Bone marrow (tissue), 2 donors: ENCODE measurements around the gene SERPINF2.
"Not testable (repeated sequence)": the region's sequence is repeated elsewhere in the genome, so short reads cannot be mapped to it uniquely, and the experiment has no call there.

ENCODE experiments used
- DNase-seq, 2 donors: peaks; one replicate each; lab custom pipeline; 2025; lab: John Stamatoyannopoulos, UW

The SERPINF2 gene

GRCh38 chr17:1716076-1716911 lies 26.4 kb upstream of the SERPINF2 start:
- peak; percentile 92 to 100 for DNase-seq

GRCh38 chr17:1716912-1717695 lies 25.6 kb upstream of the SERPINF2 start:
- DNase-seq = peak; percentile 74 to 97

DNA sequence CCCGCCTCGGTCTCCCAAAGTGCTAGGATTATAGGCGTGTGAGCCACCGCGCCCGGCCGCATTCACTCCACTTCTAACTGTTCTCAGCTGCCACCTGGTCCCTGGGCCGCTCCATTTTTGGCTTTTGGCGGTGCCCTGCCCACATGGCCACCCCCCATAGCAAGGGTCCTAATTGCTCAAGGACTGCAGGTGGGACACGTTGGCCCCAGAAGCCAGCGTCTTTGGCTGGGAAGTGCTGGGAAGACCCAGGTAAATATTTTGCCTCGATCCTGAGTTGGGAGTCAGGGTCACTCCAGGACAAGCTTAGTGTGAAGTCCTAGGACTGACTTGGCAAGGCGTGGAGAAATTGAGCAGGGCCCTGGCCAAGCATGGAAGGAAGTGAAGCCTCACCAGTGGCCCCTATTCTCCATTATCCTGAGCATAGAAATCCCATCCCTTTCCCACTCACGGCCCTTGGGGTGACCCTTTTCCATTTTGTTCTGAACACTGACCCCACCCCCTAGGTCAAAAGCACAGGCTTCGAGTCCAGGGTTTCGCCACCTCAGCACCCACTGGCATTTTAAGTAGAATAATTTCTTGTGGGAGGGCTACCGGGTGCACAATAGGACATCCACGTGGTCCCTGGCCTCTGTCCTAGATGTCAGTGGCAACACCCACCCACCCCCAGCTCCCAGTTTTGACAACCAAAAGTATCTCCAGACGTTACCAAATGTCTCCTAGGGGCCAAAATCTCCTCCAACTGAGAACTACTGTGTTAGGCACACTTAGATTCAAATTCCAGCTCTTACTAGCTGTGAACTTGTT lies 24.1 kb upstream of the SERPINF2 start:
- no peak for DNase-seq

- DNase-seq = peak in 1 of 2 donors; percentile 55
These were observed 21.8 kb upstream of the SERPINF2 start for GRCh38 chr17:1720856-1721386.

DNA sequence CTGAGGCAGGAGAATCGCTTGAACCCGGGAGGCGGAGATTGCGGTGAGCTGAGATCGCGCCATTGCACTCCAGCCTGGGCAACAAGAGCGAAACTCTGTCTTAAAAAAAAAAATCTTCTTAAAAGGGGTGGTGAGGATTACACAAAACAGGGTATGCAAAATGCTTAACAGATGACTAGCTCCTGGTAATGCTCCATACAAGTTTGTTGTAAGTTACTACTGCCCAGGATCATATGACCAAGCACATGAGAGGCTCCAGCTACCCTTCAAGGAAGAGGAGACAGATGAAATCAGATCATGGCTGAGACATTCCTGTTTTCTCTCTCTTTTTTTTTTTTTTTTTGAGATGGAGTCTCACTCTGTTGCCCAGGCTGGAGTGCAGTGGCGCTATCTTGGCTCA lies 20.6 kb upstream of the SERPINF2 start:
- not testable (repeated sequence) for DNase-seq

GRCh38 chr17:1724351-1724868 lies 18.3 kb upstream of the SERPINF2 start, which contains the start of gene WDR81:
WDR81 (plus strand) TSS chr17:1724704; CDS start chr17:1724960, 256 bp downstream.
- peak; percentile 68 to 81 for DNase-seq

GRCh38 chr17:1724869-1725641 lies 17.6 kb upstream of the SERPINF2 start:
- DNase-seq = peak in 1 of 2 donors; percentile 81

DNA sequence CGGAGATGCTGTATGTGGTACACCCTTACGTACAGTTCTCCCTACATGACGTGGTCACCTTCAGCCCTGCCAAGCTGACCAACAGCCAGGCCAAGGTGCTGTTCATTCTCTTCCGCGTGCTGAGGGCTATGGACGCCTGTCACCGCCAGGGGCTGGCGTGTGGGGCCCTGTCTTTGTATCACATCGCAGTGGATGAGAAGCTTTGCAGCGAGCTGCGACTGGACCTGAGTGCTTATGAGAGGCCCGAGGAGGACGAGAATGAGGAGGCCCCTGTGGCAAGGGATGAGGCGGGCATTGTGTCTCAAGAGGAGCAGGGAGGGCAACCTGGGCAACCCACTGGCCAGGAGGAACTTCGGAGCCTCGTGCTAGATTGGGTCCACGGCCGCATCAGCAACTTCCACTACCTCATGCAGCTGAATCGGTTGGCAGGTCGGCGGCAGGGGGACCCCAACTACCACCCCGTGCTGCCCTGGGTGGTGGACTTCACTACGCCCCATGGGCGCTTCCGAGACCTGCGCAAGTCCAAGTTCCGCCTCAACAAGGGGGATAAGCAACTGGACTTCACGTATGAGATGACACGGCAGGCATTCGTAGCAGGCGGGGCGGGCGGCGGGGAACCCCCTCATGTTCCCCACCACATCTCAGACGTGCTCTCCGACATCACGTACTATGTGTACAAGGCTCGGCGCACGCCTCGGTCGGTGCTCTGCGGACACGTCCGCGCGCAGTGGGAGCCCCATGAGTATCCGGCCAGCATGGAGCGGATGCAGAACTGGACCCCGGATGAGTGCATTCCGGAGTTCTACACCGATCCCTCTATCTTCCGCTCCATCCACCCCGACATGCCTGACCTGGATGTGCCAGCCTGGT lies 16.8 kb upstream of the SERPINF2 start:
- DNase-seq = no peak

DNA sequence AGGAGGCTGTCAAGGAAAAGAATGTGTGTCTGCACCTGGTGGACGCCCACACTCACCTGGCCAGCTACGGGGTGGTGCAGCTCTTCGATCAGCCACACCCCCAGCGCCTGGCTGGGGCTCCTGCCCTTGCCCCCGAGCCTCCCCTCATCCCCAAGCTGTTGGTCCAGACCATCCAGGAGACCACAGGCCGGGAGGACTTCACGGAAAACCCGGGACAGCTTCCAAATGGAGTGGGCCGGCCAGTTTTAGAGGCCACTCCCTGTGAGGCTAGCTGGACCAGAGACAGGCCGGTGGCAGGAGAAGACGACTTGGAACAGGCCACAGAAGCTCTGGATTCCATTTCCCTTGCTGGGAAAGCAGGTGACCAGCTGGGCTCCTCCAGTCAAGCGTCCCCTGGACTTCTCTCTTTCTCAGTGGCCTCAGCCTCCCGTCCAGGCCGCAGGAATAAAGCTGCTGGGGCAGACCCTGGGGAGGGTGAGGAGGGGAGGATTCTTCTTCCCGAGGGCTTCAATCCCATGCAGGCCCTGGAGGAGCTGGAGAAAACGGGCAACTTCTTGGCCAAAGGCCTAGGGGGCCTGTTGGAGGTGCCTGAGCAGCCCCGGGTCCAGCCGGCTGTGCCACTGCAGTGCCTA lies 15.9 kb upstream of the SERPINF2 start:
- no peak for DNase-seq

GRCh38 chr17:1727258-1727789 lies 15.3 kb upstream of the SERPINF2 start:
- DNase-seq = no peak

DNA sequence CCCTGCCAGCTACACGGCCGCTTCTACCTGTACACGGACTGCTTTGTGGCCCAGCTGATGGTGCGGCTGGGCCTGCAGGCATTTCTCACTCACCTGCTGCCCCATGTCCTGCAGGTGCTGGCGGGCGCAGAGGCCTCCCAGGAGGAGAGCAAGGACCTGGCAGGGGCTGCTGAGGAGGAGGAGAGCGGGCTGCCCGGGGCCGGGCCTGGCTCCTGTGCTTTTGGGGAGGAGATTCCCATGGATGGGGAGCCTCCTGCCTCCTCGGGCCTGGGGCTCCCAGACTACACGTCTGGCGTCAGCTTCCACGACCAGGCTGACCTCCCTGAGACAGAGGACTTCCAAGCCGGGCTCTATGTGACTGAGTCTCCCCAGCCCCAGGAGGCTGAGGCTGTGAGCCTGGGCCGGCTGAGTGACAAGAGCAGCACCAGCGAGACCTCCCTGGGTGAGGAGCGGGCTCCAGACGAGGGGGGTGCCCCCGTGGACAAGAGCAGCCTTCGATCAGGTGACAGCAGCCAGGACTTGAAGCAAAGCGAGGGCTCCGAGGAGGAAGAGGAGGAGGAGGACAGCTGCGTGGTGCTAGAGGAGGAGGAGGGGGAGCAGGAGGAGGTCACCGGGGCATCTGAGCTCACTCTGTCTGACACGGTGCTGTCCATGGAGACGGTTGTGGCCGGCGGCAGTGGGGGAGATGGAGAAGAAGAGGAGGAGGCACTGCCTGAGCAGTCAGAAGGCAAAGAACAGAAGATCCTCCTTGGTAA lies 14.6 kb upstream of the SERPINF2 start:
- no peak for DNase-seq

DNA sequence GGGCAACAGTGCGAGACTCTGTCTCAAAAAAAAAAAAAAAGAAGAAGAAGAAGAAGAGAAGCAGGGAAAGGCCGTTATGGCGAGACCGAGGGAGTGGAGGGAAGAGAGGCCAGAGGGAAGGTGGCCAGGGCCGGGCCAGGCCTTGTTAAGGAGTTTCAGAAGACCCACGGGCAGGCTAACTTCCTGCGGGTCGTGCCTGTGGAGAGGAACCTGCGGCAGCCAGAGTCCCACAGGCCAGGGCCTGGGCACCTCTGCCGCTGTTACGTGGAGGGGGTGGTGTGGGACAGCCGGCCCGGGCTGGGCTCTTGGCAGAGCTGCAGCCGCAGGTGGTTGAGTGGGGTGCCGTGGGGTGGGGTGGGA lies 12.7 kb upstream of the SERPINF2 start:
- DNase-seq = no peak

- DNase-seq = no peak
These were observed 12.1 kb upstream of the SERPINF2 start for GRCh38 chr17:1730326-1731193.

DNA sequence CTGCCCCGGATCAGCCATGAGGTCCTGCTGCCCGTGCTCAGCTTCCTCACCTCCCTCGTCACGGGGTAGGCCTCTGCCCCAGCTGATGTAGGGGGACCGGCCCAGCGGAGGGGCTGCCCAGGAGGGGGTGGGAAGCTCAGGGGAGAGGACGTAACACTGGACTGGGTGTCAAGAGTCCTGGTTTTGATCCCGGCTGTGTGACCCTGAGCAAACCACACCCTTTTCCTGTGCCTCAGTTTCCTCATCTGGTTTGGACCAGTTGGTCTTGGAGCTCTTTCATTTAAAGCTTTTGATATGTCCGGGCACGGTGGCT lies 11.5 kb upstream of the SERPINF2 start:
- no peak for DNase-seq

GRCh38 chr17:1732241-1732832 lies 10.3 kb upstream of the SERPINF2 start:
- DNase-seq = no peak

GRCh38 chr17:1732833-1733321 lies 9.8 kb upstream of the SERPINF2 start:
- DNase-seq = no peak

GRCh38 chr17:1733759-1734158 lies 8.9 kb upstream of the SERPINF2 start:
- no peak for DNase-seq
